Left forelimb (tissue), 1 donor: Measurements from ENCODE around the gene FBXL4.

ENCODE experiments used
- DNase-seq: peaks from one replicate; pipeline ENCODE4 v3.0.0-alpha.2; 2018; ENCODE audit warnings: low spot score

Gene FBXL4

GRCh38 chr6:98824902-98825599 lies 122.7 kb downstream of the FBXL4 start:
- DNase-seq = no peak

DNA sequence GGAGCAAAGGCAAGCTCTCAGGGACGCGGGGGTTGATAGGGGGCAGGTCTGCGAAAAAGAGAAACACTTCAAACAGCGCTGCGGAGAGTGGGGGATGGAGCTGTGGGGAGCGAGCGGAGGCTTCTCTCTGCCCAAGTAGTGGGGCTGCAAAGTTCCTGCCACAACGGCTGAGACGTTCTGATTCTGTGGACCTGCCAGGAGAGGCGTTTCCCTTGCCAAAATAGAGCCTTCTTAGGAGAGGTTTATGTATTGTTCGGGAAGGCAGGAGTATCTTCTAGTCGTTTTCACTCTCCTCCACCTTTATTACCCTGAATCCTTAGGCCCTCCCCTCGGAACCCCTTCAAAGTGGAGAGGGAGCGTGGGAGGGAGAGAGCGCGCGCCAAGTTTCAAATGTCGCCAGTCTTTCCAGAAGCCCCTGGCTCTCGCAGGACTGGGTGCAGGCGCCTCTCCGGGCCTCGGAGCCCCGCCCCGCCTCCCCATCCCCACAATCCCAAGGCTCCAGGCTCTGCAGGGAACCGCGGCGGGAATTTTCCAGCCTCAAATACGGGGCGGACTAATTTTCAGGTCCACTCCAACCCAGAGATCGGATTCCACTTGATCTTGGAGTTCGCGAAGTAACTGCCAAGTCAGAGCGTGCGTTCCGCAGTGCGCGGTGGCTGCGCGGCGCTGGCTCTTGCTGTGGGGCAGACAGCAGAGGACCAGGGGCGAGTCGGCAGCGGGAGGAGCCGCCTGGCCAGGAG lies 123.4 kb downstream of the FBXL4 start:
- no peak for DNase-seq

- no peak for DNase-seq
Observed at GRCh38 chr6:98823428-98824161, 124.2 kb downstream of the FBXL4 start.

DNA sequence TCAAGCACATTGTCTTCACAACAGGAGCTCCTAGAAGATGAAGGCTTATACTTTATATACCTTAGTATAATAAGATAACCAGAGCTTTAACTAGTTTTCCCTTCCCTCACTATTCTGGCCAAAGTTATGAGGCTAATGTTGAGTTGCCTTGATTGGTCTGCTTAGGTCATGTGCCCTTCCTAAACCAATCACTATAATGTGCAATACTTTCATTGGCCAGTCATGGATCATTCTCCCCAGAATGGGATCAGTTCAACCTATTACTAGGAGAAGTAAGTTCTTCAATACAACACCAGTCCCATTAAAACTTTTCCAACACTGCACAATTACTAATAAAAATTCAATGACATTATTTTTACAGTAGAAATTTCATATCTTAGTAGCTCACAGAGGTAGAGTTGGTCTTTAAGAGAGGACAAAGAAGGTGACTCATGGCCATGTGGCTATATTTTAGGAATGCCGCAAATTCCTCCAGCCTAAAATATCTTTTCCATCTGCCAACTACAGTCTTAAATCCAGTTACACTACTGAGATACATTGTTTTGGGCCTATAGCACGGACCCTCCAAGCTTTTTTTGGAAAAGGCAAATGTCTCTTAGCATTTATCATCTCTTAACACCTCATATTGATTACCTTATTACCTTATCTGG lies 125.9 kb downstream of the FBXL4 start:
- no peak for DNase-seq
